Brain microvascular endothelial cell (primary cell): Measurements from ENCODE around the gene IL33.

Experiments used
- DNase-seq: peaks from one replicate; pipeline ENCODE4 v3.0.0-alpha.2; 2020
- H3K27ac ChIP-seq: fragments of 250-450 bp; sonication (Bioruptor Pico); 2 replicates; pipeline ENCODE4 v1.5.1; 2020; ENCODE audit warnings: mild to moderate bottlenecking, moderate library complexity
- H3K27me3 ChIP-seq: fragments of 250-450 bp; sonication (Bioruptor Pico); replicated peaks from 2 replicates; pipeline ENCODE4 v1.5.1; 2020; ENCODE audit warnings: mild to moderate bottlenecking
- H3K36me3 ChIP-seq: fragments of 250-450 bp; sonication (Bioruptor Pico); replicated peaks from 2 replicates; pipeline ENCODE4 v1.5.1; 2020; ENCODE audit warnings: mild to moderate bottlenecking
- H3K4me3 ChIP-seq: 2 replicates; pipeline ENCODE4 v1.5.1; 2011; ENCODE audit warnings: low read depth, mild to moderate bottlenecking, control low read depth, low read length, moderate library complexity
- in situ Hi-C: cut with HindIII; loops from 2 replicates; pipeline ENCODE4 v1.10.0; 2017; ENCODE audit warnings: low sequenced_read_pairs, low pct_ligation_motif_present
- TF ChIP-seq, protein P1 (sequence below): IDR thresholded peaks from 2 replicates; pipeline ENCODE4 v1.5.1; 2011; ENCODE audit warnings: low read depth, mild to moderate bottlenecking, moderate library complexity, low read length, control low read depth, inconsistent platforms; ENCODE audit errors: missing control alignments

The IL33 gene

DNA sequence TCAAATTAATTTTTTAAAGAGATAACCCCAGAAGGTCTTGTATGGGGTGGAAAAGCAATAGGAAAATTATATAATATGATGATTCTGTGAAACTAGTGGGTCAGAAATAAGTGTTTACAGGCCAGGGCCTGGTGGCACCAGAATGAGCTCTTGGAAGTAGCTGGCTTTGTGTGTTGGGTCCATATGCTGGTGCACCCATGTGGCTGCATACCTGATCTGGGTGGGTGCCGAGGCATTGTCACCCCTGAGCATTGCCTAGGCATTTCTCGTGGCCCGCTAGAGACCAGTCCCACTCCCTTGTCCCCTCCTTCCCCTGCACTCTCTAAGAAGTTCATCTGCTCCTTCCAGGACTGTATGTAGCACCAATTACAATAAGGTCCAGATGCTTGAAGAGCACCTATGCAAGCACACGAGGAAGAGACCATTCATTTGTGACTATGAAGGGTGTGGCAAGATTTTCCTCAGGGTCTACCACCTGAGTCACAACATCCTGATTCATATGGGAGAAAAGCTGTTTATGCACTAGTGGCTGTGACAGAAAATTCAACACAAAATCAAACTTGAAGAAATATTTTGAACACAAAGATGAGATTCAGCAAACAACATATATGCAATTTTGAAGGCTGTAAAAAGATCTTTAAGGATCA lies 19.8 kb upstream of the IL33 start:
- in situ Hi-C loops, result no loop called here
- DNase-seq, result no peak
- Histone ChIP-seq H3K36me3 (no peaks in the 10 kb centered on the region), H3K27me3 (no peaks in the 10 kb centered on the region), H3K4me3 (no peak overlapping the region), H3K27ac (no peak overlapping the region)
- TF ChIP-seq, protein P1, sequence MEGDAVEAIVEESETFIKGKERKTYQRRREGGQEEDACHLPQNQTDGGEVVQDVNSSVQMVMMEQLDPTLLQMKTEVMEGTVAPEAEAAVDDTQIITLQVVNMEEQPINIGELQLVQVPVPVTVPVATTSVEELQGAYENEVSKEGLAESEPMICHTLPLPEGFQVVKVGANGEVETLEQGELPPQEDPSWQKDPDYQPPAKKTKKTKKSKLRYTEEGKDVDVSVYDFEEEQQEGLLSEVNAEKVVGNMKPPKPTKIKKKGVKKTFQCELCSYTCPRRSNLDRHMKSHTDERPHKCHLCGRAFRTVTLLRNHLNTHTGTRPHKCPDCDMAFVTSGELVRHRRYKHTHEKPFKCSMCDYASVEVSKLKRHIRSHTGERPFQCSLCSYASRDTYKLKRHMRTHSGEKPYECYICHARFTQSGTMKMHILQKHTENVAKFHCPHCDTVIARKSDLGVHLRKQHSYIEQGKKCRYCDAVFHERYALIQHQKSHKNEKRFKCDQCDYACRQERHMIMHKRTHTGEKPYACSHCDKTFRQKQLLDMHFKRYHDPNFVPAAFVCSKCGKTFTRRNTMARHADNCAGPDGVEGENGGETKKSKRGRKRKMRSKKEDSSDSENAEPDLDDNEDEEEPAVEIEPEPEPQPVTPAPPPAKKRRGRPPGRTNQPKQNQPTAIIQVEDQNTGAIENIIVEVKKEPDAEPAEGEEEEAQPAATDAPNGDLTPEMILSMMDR, result no peak

- TF ChIP-seq, protein P1, result peak; percentile 45
- in situ Hi-C loops, result no loop called here
- Histone ChIP-seq H3K27ac (no peak overlapping the region), H3K27me3 (no peaks in the 10 kb centered on the region), H3K4me3 (no peak overlapping the region), H3K36me3 (no peaks in the 10 kb centered on the region)
- peak; percentile 4 for DNase-seq
These were observed 18.3 kb upstream of the IL33 start for GRCh38 chr9:6197330-6197729.

DNA sequence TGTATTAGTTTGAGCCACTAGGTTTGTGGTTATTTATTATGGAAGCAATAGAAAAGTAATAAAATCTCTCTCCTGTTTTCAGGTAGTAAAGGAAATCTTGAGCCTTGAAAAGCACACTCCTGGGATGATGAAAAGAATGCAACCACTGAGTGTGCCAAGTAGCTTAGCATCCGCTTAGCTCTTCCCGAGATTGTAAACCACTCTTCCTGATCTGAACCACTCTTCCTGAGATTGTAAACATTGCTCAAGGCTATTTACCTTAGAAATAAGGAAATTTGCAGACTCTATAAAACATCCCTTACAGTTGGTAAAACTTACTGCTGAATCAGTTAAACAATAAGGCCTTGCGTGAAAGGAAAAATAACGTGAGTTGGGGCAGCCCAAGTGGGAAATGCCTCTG lies 17.4 kb upstream of the IL33 start:
- in situ Hi-C loops, result no loop called here
- no peak overlapping the region for H3K4me3 ChIP-seq
- no peaks in the 10 kb centered on the region for H3K27me3 ChIP-seq
- TF ChIP-seq, protein P1, result no peak
- H3K36me3 ChIP-seq, result no peaks in the 10 kb centered on the region
- H3K27ac ChIP-seq, result no peak overlapping the region
- DNase-seq, result no peak

- Histone ChIP-seq H3K36me3 (no peaks in the 10 kb centered on the region), H3K4me3 (no peak overlapping the region), H3K27me3 (no peaks in the 10 kb centered on the region), H3K27ac (no peak overlapping the region)
- DNase-seq, result no peak
- in situ Hi-C loops, result no loop called here
- TF ChIP-seq, protein P1, result no peak
These were observed 16.0 kb upstream of the IL33 start for GRCh38 chr9:6199596-6199995.

DNA sequence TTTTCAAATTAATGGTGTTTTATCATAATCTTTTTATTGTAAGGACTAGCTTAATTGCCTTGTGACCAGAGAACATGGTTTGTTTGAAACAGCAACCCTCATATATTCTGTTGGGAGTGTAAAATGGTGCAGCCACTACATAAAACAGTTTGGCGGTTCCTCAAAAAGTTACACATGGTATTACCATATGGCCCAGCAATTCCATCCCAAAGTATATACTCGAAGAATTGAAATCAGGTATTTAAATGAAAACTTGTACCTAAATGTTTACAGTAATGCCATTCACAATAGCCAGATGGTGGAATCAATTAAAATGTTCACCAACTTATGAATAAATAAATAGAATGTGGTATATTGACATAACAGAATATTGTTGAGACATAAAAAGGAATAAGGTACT lies 14.8 kb upstream of the IL33 start:
- TF ChIP-seq, protein P1, result no peak
- no peak for DNase-seq
- H3K27ac ChIP-seq, result no peak overlapping the region
- in situ Hi-C loops, result no loop called here
- no peaks in the 10 kb centered on the region for H3K36me3 ChIP-seq
- H3K4me3 ChIP-seq, result no peak overlapping the region
- H3K27me3 ChIP-seq, result no peaks in the 10 kb centered on the region

DNA sequence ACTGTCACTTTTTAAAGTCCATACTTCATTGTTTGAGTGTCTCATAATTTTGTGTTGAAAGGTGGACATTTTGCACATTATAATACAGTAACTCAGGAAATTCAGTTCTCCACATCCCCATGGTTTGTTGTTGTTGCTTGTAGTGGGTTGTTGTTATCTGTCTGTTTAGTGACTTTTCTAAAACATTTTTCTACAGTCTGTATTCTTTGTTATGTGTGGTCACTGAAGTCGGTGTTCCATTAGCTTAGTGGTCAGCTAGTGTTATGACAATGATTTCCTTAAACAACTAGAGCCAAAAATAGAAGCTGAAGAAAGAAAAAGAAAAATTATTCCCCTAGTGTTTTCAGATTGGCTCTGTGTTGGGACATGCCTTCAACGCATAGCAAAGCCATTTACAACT lies 5.6 kb upstream of the IL33 start:
- H3K36me3 ChIP-seq, result no peaks in the 10 kb centered on the region
- no peaks in the 10 kb centered on the region for H3K27me3 ChIP-seq
- TF ChIP-seq, protein P1, result no peak
- H3K4me3 ChIP-seq, result no peak overlapping the region
- H3K27ac ChIP-seq, result no peak overlapping the region
- no peak for DNase-seq
- in situ Hi-C loops, result no loop called here
